ENCODE results near the gene AXDND1. TPM values are rescaled to one million over a fixed set of nuclear protein-coding genes. Genes with fewer than 3 reads are reported as not detected.

Gene AXDND1
- polyA plus RNA-seq, 1 donor from 2014 or later, result 1.1 TPM

DNA sequence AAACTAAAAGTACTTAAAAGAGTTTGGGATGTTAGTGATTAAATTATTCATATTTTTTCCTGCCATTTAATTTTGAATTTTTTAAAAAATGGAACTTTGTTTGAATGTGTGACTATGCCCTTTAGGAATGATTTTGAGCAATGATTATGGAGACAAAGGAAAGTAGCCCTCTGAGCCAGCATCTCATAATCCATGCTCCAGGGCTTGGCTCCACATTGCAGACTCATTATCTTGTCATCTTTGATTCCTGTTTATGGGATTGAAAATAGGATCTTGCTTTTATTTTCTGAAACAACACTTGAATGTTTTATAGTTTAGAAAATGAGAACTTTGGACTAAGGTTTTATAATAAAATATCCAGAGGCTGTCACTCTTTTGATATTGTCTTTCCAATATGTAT is 14.5 kb downstream of the AXDND1 start:
- H3K4me3 ChIP-seq (ENCODE audit: low read length), result no peak overlapping the region
- no peaks in the 10 kb centered on the region for H3K79me2 ChIP-seq (replicated peaks; ENCODE audit: insufficient read depth, low read length)
- no peaks in the 10 kb centered on the region for H3K27me3 ChIP-seq (ENCODE audit: insufficient read depth, low read depth, low read length)

DNA sequence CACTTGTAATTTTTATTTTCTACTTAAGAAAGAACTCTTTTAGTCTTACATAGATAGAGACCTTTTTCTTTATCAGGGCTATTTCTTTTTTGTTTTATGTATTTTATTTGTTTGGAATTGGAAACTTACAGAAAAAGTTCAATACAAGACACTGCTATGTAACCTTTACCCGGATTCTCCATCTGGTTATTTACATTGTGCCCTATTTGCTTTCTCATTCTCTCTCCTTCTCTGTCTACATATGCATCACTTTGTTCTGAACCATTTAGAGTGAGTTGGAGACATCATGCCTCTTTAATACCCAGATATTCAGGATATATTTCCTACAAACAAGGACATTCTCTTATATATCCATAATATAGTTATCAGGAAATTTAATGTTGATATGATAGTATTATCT is 18.3 kb downstream of the AXDND1 start:
- TF ChIP-seq EZH2 (IDR thresholded peaks at IDR 0.05; ENCODE audit: borderline replicate concordance, insufficient read depth, low read length, poor library complexity, severe bottlenecking) (no peak), EP300 (conservative IDR thresholded peaks at IDR 0.05; ENCODE audit: poor library complexity, severe bottlenecking) (no peak), POLR2AphosphoS5 (IDR thresholded peaks at IDR 0.05) (no peak), REST (IDR thresholded peaks at IDR 0.05; ENCODE audit: borderline replicate concordance) (no peak), SMC3 (conservative IDR thresholded peaks at IDR 0.05; ENCODE audit: poor library complexity) (no peak), MXI1 (conservative IDR thresholded peaks at IDR 0.05; ENCODE audit: poor library complexity, severe bottlenecking) (no peak), TAF1 (IDR thresholded peaks at IDR 0.05; ENCODE audit: low read depth) (no peak), RAD21 (conservative IDR thresholded peaks at IDR 0.05) (no peak)
- TF ChIP-seq, protein P1, sequence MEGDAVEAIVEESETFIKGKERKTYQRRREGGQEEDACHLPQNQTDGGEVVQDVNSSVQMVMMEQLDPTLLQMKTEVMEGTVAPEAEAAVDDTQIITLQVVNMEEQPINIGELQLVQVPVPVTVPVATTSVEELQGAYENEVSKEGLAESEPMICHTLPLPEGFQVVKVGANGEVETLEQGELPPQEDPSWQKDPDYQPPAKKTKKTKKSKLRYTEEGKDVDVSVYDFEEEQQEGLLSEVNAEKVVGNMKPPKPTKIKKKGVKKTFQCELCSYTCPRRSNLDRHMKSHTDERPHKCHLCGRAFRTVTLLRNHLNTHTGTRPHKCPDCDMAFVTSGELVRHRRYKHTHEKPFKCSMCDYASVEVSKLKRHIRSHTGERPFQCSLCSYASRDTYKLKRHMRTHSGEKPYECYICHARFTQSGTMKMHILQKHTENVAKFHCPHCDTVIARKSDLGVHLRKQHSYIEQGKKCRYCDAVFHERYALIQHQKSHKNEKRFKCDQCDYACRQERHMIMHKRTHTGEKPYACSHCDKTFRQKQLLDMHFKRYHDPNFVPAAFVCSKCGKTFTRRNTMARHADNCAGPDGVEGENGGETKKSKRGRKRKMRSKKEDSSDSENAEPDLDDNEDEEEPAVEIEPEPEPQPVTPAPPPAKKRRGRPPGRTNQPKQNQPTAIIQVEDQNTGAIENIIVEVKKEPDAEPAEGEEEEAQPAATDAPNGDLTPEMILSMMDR (IDR thresholded peaks at IDR 0.05; ENCODE audit: poor library complexity, severe bottlenecking), result no peak

More for the DNA sequence above, 14.5 kb downstream of the AXDND1 start:
- H3K9me3 ChIP-seq (ENCODE audit: low read length), result no peaks in the 10 kb centered on the region
- H3K9ac ChIP-seq (ENCODE audit: low read length), result no peak overlapping the region
- no peaks in the 10 kb centered on the region for H3K9me2 ChIP-seq (ENCODE audit: insufficient read depth, low read length)
- TF ChIP-seq TAF1 (IDR thresholded peaks at IDR 0.05; ENCODE audit: low read depth) (no peak), RAD21 (conservative IDR thresholded peaks at IDR 0.05) (no peak), EP300 (conservative IDR thresholded peaks at IDR 0.05; ENCODE audit: poor library complexity, severe bottlenecking) (no peak), MXI1 (conservative IDR thresholded peaks at IDR 0.05; ENCODE audit: poor library complexity, severe bottlenecking) (no peak)
- H4K20me1 ChIP-seq (ENCODE audit: insufficient read depth), result no peaks in the 10 kb centered on the region
- H3F3A ChIP-seq (ENCODE audit: insufficient read depth, low read length, poor library complexity, severe bottlenecking), result no peaks in the 10 kb centered on the region
- H3K4me2 ChIP-seq (ENCODE audit: low read length), result no peak overlapping the region
- H3K27ac ChIP-seq (ENCODE audit: low read length), result no peak overlapping the region
- H2AFZ ChIP-seq (ENCODE audit: low read depth, low read length), result no peak overlapping the region
- no peaks in the 10 kb centered on the region for H3K36me3 ChIP-seq (ENCODE audit: insufficient read depth, low read length)

More for the DNA sequence above, 18.3 kb downstream of the AXDND1 start:
- Histone ChIP-seq H3K79me2 (replicated peaks; ENCODE audit: insufficient read depth, low read length) (no peaks in the 10 kb centered on the region), H3K9me2 (ENCODE audit: insufficient read depth, low read length) (no peaks in the 10 kb centered on the region), H4K20me1 (ENCODE audit: insufficient read depth) (no peaks in the 10 kb centered on the region), H3K4me2 (ENCODE audit: low read length) (no peak overlapping the region), H3K9me3 (ENCODE audit: low read length) (no peaks in the 10 kb centered on the region), H3K27me3 (ENCODE audit: insufficient read depth, low read depth, low read length) (no peaks in the 10 kb centered on the region), H3K9ac (ENCODE audit: low read length) (no peak overlapping the region), H3K27ac (ENCODE audit: low read length) (no peak overlapping the region), H3F3A (ENCODE audit: insufficient read depth, low read length, poor library complexity, severe bottlenecking) (no peaks in the 10 kb centered on the region), H3K36me3 (ENCODE audit: insufficient read depth, low read length) (no peaks in the 10 kb centered on the region), H3K4me3 (ENCODE audit: low read length) (no peak overlapping the region), H2AFZ (ENCODE audit: low read depth, low read length) (no peak overlapping the region)

All from neural cell (in vitro differentiated cells).